Activated CD4-positive, alpha-beta T cell treated with anti-CD3 and anti-CD28 coated beads, Interleukin-2, Interleukin-4, amounts not matched to agents 100 ng/mL and 50 ng/mL, durations not matched to agents 16 hours and 8 hours (primary cell): ENCODE data around the gene LRRC18.

ENCODE experiments used
- DNase-seq: peaks from one replicate; pipeline ENCODE4 v3.0.0-alpha.2; 2020; ENCODE audit warnings: low spot score

The LRRC18 gene

GRCh38 chr10:48907730-48908129 lies 31.9 kb downstream of the LRRC18 start:
- peak; percentile 22 for DNase-seq

DNA sequence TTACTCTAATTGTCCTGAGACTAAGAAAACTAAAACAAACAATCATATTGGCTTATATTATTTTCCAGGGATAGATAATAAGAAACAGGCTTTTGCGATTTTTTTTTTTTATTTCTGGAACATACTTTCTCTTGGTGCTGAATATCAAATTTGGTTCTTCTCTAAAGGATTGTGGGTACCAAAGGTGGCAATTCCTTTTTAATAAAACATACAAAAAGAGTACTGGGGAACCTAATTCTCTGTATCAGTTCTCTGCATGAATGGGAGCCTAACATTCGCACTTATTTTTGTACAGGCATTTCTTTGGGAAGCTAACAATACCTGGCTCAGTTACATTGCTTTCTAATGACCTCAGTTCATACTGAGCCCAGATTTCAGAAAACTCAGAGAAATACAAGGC lies 32.8 kb downstream of the LRRC18 start:
- DNase-seq, result no peak

- DNase-seq, result no peak
Measured at GRCh38 chr10:48905311-48905710, 34.3 kb downstream of the LRRC18 start.

- DNase-seq, result no peak
Measured at GRCh38 chr10:48904861-48905260, 34.8 kb downstream of the LRRC18 start.

GRCh38 chr10:48903151-48903550 lies 36.5 kb downstream of the LRRC18 start:
- DNase-seq, result no peak

GRCh38 chr10:48902096-48902495 lies 37.5 kb downstream of the LRRC18 start:
- DNase-seq, result no peak

DNA sequence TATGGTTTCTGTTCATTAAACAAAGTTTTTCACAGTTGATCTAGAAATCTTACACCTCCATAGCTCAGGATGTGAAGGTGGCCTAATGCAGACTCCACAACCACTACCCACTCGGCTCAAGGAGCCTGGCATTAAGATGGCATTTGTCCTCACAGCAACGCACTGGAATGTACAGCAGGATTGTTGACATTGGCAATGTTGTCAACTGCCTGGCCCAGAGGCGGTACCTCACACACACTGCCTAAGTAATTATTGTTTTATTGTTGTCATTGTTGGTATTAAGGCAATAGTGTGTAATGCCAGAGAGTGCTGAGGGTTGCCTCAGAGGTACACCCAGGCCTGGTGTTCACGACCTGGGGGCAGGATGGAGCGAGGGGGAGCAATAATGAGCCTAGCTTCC lies 38.3 kb downstream of the LRRC18 start:
- DNase-seq, result no peak

DNA sequence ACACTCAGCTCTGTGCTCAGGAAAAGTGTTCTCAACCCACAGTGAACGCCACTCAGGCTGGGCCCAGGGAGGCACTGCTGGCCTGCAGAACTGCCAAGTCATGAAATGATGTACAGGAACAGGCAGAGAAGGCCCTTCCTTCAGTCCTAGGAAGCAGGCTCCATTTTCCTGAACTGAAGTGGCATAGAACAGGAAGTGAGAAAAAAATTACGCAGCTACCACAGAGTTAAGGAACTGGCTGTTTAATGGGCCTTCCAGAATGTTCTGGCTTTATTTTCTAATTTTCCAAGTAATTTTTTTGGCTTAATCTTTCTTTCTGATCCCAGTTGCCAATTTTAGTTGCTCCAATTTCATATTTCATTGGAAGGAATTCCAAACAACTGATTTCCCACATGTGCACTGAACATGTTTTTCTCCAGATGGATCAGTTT lies 39.3 kb downstream of the LRRC18 start:
- no peak for DNase-seq

DNA sequence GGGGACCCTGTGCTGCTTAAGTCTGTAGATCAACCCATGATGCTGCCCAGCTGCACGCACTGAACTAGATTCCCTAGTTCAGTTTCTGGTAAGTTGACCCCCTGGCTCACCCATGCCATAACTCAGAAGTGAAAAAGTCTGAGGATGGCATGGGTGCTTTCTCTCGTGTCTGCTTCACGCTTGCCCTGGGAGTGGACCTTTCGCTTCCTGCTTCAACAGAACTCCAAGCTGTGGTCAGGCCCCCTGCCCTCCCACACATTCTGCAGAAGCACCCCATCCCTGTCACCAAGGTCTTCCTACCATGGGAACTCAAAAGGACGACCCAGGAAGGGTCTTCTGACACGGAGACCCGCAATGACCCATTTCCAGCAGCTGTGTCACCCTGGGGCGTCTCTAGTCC lies 39.9 kb downstream of the LRRC18 start:
- no peak for DNase-seq

DNA sequence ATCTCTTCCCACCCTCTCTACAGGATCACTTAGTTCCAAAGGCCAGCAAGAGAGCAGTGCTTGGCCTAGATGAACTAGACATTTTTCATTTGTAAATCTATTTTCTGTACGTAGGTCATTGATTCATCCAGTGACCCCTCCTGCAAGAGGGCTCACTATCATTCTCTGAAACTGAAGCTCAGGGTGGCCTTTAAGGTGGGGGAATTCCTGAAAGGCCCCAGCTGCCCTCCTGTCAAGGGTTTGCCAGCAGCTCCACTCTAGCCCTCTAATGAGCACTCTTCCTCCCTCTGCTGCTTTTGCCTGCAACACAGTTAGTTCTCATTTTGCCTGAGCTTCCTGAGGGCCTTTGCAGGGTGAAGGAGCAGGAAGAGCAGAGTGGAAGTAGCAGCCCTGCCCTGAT lies 41.2 kb downstream of the LRRC18 start:
- no peak for DNase-seq

- no peak for DNase-seq
Measured at GRCh38 chr10:48897441-48897790, 42.2 kb downstream of the LRRC18 start.

GRCh38 chr10:48896756-48897440 lies 42.7 kb downstream of the LRRC18 start:
- no peak for DNase-seq

DNA sequence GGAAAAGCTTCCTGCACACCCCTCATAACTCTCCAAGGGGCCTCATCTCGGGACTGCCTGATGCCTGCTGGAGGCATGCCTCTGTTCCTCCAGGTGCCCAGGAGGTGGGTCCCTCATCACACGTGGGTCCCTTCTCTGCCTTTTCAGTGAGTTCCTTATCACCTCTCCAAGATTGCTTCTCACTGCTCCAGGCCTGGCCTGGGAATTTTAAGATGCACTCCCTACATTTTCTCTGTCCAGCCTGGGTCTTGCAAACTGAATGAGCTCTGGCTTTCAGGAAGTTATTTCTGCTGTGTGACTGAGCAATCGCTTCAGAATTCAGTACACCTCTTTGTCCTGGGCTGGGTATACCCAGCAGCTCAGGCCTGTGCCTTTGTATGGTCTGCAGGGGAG lies 43.8 kb downstream of the LRRC18 start:
- DNase-seq, result no peak

DNA sequence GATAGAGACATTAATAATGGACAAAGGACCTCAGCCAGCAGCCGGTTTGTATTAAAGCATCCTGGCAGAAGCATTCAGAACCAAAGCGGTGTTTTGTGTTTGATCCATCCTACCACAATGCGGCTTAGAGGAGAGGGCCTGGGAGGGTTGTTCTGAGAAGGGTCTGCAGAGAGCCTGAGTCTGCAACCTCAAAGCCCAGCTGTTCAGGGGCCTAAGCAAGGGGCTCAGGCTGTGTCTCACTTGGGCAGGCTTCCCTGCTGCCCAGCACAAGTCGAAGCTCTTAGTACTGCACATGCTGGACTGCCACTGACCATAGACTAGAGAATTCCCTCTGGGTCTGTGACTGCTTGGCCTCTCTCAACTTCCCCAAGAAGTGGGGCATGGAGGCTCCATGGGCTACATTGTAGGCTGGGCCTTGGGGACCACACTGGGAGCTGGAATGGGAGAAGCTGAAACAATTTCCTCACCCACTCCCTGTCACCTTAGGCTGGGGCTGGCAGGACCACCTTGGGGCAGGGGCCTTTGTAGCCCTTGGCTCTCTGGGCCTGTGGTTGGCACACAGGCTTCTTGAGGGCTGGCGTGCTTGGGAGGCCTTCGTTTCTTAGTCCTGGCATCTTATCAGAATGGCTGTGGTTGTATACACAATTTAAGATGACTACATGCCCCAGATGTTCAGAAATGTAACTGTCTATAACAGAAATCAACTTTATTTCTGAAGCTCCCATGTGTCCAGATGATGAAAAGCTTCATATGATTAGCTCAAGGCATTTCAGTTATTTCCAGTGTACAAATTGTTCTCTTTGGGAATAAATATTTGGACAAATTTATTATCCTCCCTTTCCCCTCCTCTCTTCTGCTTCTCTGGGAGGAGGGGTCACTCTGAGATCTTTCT lies 44.5 kb downstream of the LRRC18 start:
- no peak for DNase-seq

- no peak for DNase-seq
Measured at GRCh38 chr10:48890888-48891850, 48.5 kb downstream of the LRRC18 start.

DNA sequence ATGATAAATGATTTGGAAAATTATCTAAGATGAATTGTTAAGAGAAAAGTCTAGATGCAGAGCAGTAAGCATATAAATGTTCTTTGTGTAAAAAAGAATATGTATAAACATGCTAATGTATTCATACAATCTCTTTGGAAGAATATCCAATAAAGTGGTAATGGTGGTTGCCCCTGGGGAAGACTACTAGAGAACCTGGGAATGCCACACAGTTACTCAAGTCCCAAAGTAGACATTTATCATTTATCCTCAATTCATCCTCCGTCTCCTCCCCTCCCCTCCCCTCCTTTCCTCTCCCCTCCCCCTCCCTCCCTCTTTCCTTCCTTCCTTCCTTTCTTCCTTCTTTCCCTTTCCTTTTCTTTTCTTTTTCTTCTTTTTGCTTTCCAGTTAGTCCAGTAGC lies 51.7 kb downstream of the LRRC18 start:
- no peak for DNase-seq

- DNase-seq, result peak; percentile 7
Measured at GRCh38 chr10:48885376-48885775, 54.3 kb downstream of the LRRC18 start.

DNA sequence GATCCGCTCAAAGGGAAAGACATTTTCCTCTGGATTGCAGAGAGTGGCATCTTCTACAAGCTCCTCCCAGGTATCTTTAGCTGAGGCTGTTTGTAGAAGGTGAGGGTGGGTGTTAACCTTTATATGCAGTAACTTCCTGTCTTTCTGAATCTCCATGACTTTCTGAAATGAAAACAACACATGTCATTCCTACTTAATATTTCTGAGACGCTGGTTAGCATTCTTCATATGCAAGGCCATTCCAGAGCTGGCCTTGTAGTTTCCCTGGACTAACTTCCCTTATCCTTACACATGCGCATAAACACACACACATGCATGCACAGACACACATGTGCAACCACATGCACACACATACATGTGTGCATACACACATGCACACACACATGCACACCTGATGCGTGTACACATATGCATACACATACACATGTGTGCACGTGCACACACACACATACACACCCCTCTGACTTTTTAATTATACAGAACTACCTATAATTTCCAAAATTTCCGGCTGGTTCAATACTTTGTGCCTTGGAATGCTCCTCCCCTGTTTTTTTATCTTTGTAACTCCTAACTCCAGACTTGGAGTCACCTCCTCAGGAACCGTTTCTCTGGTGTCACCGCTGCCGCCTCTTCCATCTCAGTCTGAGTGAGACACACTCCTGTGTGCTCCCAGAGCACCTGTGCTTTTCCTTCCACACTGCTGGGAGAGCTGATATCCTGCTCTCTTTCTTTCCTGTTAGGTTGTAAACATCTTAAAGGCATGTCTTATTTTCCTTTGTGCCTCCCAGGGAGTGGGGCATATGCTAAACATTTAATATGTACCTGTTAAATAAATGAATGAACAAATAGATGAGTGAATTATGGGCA lies 55.2 kb downstream of the LRRC18 start:
- DNase-seq, result no peak

- no peak for DNase-seq
Measured at GRCh38 chr10:48883701-48884100, 55.9 kb downstream of the LRRC18 start.

DNA sequence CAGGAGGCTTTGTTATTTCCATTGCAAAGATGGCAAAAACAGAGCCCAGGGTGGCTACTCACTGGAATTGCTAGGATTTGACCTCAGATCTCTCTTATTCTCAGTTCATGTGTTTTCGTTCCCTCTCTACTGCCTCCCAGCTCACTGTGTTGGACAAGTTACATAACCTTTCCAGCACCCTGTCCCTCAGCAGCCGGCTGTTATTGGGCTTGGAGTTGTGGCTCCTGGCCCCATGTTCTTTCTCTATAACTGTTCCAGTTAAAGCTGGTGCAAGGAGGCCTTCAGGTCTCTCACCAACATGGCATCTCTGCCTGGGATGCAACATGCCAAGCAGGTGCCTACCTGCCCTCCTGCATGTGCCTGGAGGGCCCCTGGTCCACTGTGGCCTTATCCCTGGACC lies 56.8 kb downstream of the LRRC18 start:
- DNase-seq, result no peak

- DNase-seq, result no peak
Measured at GRCh38 chr10:48881937-48882336, 57.7 kb downstream of the LRRC18 start.
